Activated T-helper 17 cell treated with anti-CD3 and anti-CD28 coated beads, Interleukin-2, amount 50 U/mL, for 72 hours (primary cell): ENCODE results near the gene ARL15. TPM values are rescaled to one million over a fixed set of nuclear protein-coding genes. Genes with fewer than 3 reads are reported as not detected.
"Not testable (repeated sequence)": the region's sequence is repeated elsewhere in the genome, so short reads cannot be mapped to it uniquely, and the experiment has no call there.

Experiments used
- ATAC-seq: fragments of 150-1000 bp; cut with Tn5 transposase; replicated peaks from 2 replicates; pipeline ENCODE4 v1.10.0; 2021; ENCODE audit warnings: mild to moderate bottlenecking, moderate library complexity
- H3K27ac Mint-ChIP-seq: one replicate; pipeline ENCODE4 v1.8.0; 2022; ENCODE audit warnings: mixed read lengths
- H3K27me3 Mint-ChIP-seq: one replicate; pipeline ENCODE4 v1.8.0; 2022; ENCODE audit warnings: mixed read lengths
- H3K36me3 Mint-ChIP-seq: one replicate; pipeline ENCODE4 v1.8.0; 2022; ENCODE audit warnings: low read depth, mild to moderate bottlenecking, mixed read lengths
- H3K4me1 Mint-ChIP-seq: one replicate; pipeline ENCODE4 v1.8.0; 2022; ENCODE audit warnings: mixed read lengths
- H3K4me3 Mint-ChIP-seq: one replicate; pipeline ENCODE4 v1.8.0; 2022; ENCODE audit warnings: mild to moderate bottlenecking, mixed read lengths
- H3K9me3 Mint-ChIP-seq: one replicate; pipeline ENCODE4 v1.8.0; 2022; ENCODE audit warnings: mixed read lengths
- total RNA-seq, 2 donors: library from RNA; stranded (reverse); gene quantifications; one replicate each; pipeline ENCODE4 v1.2.3, GENCODE V29; 2022

ARL15 gene
- total RNA-seq, 2 donors from 2014 or later = 6.8 to 8.3 TPM

DNA sequence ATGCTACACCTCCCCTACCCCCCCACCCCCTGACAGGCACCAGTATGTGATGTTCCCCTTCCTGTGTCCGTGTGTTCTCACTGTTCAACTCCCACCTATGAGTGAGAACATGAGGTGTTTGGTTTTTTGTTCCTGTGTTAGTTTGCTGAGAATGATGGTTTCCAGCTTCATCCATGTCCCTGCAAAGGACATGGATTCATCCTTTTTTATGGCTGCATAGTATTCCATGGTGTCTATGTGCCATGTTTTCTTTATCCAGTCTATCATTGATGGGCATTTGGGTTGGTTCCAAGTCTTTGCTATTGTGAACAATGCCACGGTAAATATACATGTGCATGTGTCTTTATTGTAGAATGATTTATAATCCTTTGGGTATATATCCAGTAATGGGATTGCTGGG lies 328.1 kb downstream of the ARL15 start:
- H3K27ac Mint-ChIP-seq, H3K9me3 Mint-ChIP-seq, H3K4me3 Mint-ChIP-seq, H3K27me3 Mint-ChIP-seq, H3K36me3 Mint-ChIP-seq, H3K4me1 Mint-ChIP-seq, ATAC-seq: not testable (repeated sequence)

DNA sequence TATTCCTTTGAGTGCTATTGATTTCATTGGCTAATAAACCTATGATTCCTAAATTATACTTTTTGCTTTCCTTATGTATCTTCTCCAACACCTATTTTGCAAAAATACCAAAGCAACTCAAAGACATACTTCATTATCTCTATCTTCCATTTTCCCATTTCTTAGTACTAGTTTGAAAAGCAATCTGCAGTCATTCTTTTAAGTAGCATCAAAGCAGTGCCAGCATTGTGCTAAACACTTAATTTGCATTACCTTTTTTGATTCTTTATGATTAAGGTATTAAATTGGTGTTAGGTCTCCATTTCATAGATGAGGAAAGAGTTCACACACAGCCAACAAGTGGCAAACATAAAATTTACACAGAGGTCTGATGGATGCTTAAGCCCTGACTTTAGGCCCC lies 330.3 kb downstream of the ARL15 start:
- peaks cover 3% of the 10 kb centered on the region for H3K9me3 Mint-ChIP-seq
- H3K4me1 Mint-ChIP-seq = no peaks in the 10 kb centered on the region
- H3K4me3 Mint-ChIP-seq = no peak overlapping the region
- ATAC-seq = no peak
- H3K27ac Mint-ChIP-seq = no peak overlapping the region
- no peaks in the 10 kb centered on the region for H3K36me3 Mint-ChIP-seq
- no peaks in the 10 kb centered on the region for H3K27me3 Mint-ChIP-seq

DNA sequence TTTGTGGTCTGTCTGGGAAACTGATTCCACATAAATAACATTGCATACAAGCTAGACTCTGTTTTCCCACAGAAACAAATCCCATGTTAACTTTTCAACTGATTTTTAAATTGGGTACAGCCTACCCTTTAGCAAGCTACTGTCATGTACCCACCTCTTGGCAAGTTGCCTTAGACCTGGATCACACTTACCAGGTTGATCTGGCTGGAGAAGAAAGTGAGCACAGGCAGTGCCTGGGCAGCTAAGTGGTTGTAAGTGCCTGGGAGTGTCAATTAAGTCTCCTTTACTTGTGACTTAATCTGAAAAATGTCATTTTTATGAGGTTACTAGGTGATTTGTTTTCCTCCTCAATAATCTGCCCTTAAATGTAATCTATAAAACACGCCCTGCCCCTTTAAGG lies 336.4 kb downstream of the ARL15 start:
- no peak overlapping the region for H3K27ac Mint-ChIP-seq
- H3K36me3 Mint-ChIP-seq = no peaks in the 10 kb centered on the region
- no peaks in the 10 kb centered on the region for H3K4me1 Mint-ChIP-seq
- no peaks in the 10 kb centered on the region for H3K9me3 Mint-ChIP-seq
- H3K27me3 Mint-ChIP-seq = no peaks in the 10 kb centered on the region
- ATAC-seq = no peak
- no peak overlapping the region for H3K4me3 Mint-ChIP-seq

DNA sequence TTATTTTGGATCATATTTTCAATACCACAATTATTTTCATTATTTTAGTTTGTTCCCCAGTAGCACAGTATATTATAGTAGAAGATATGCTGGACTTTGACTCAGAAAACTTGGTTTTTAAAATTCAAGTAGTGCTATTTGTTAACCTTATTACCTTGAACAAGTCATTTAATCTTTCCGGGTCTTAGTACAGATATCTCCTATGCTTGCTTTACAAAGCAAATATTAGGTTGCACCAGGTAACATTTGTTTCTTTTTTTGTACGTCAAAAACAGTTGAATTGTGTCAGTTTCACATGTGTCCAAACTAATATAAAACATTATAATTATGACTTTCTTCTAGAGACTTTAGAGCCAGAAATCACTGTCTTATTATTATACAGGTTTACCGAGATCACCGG lies 338.1 kb downstream of the ARL15 start:
- ATAC-seq = no peak
- Mint-ChIP-seq H3K9me3 (no peaks in the 10 kb centered on the region), H3K36me3 (no peaks in the 10 kb centered on the region)

DNA sequence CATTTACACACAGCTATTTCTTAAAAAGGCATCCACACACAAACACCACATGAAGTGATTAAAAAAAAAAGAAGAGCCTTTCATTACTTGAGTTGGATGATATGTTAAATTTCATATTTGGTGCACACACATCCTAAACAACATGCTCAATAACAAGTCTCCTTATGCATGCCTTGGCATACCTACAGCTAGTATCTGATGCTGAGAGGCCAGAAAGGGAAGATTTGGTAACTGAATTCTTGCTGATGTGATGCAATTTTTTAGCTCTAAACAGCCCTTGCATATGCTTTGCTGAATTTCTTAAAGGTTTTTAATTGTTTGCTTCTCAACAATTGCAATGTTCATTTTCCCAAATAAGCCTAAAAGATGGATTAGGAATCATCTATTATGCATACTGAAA lies 338.8 kb downstream of the ARL15 start:
- H3K27ac Mint-ChIP-seq = no peak overlapping the region
- no peak overlapping the region for H3K4me3 Mint-ChIP-seq
- no peaks in the 10 kb centered on the region for H3K27me3 Mint-ChIP-seq

More for the DNA sequence above, 338.1 kb downstream of the ARL15 start:
- no peak overlapping the region for H3K4me3 Mint-ChIP-seq
- H3K27me3 Mint-ChIP-seq = no peaks in the 10 kb centered on the region
- no peaks in the 10 kb centered on the region for H3K4me1 Mint-ChIP-seq
- H3K27ac Mint-ChIP-seq = no peak overlapping the region

DNA sequence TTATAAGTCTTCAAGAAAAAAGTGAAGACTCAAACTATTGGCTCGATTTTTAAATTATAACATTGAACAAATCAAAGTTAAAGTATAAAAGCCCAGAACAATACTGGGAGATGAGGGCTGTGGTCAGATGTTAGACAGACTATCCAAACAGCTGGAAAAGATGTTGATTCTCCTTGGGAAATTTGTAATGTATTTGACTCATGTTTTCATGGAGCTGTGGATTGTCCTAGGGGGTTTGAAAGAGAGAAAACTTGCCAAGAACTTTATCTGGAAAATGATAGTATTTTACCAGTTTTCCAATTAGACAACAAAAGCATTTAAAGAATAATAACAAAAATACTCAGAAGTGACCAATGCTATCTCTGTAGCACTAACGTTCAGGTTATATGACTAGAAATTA lies 339.2 kb downstream of the ARL15 start:
- no peak for ATAC-seq
- H3K4me3 Mint-ChIP-seq = no peak overlapping the region
- H3K9me3 Mint-ChIP-seq = no peaks in the 10 kb centered on the region
- peaks cover 5% of the 10 kb centered on the region for H3K36me3 Mint-ChIP-seq
- no peaks in the 10 kb centered on the region for H3K27me3 Mint-ChIP-seq
- H3K27ac Mint-ChIP-seq = no peak overlapping the region
- no peaks in the 10 kb centered on the region for H3K4me1 Mint-ChIP-seq

More for the DNA sequence above, 338.8 kb downstream of the ARL15 start:
- Mint-ChIP-seq H3K4me1 (no peaks in the 10 kb centered on the region), H3K36me3 (peaks cover 1% of the 10 kb centered on the region), H3K9me3 (no peaks in the 10 kb centered on the region)
- no peak for ATAC-seq

DNA sequence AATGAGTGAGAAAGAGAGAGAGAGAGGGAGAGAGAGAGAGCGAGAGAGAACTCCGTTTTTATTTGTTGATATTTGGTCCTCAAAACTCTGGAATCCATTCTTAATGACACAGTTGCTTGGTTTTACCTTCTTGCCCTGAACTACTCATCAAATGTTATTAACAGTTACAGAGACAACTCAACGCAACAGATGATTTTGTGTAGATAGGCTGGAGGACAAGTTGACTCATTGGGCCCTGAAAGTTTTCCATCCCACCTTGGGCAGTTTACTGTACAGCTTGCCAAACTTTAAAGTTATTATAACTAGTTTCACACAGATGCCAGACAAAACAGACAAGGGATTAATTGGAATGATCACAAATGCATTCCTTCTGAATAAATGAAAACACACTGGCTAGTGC lies 339.9 kb downstream of the ARL15 start:
- no peak for ATAC-seq
- Mint-ChIP-seq H3K4me1 (no peaks in the 10 kb centered on the region), H3K9me3 (no peaks in the 10 kb centered on the region), H3K36me3 (peaks cover 11% of the 10 kb centered on the region), H3K27me3 (no peaks in the 10 kb centered on the region), H3K4me3 (no peak overlapping the region), H3K27ac (no peak overlapping the region)

DNA sequence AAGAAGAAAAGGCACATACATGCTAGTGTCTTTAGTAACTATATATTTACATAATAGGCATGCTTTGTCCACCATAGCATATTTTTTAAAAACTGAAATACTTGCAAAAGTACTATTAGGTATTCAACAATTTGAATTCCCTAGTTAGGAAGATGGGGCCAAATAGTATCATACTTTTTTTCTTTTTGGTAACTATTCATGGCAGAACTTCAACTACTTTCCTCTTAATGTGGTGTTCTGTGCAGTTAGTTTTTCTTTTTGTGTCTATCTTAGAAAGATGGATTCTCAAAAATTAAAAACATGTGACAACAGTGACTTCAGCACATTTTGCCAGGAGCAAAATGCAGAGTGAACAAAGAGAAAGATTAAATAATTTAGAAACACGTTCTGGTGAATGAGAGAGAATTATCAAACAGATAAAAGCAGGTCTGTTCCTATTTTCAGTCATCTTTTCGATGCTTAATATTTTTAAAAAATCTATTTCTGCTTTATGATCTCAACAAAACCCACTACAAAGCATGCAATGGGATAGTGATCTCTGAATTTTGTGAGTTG lies 341.1 kb downstream of the ARL15 start:
- no peak for ATAC-seq
- H3K4me3 Mint-ChIP-seq = no peak overlapping the region
- H3K27me3 Mint-ChIP-seq = no peaks in the 10 kb centered on the region
- H3K9me3 Mint-ChIP-seq = no peaks in the 10 kb centered on the region
- peaks cover 11% of the 10 kb centered on the region for H3K36me3 Mint-ChIP-seq
- H3K27ac Mint-ChIP-seq = no peak overlapping the region
- H3K4me1 Mint-ChIP-seq = no peaks in the 10 kb centered on the region

DNA sequence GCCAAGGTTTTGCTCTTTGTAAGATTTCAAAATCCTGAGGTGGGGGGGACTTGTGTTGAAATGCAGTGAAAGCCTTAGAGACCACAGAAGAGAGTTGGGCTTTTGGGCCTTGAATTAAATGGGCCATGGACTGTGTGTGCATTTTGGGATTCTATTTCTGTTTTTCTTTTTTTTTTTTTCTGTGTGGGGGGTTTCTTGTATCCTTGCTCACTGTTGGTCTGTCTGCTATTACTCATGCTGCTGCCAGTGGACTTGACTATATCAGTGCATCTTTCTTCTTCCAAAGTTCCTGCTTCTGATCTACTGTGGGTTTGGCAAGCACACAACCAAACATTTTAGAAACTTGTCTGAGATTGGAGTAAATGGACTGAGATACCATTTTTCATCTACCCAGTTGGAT lies 344.9 kb downstream of the ARL15 start:
- ATAC-seq = no peak
- no peaks in the 10 kb centered on the region for H3K4me1 Mint-ChIP-seq
- no peaks in the 10 kb centered on the region for H3K9me3 Mint-ChIP-seq
- H3K36me3 Mint-ChIP-seq = peaks cover 11% of the 10 kb centered on the region
- no peak overlapping the region for H3K27ac Mint-ChIP-seq
- no peaks in the 10 kb centered on the region for H3K27me3 Mint-ChIP-seq
- H3K4me3 Mint-ChIP-seq = no peak overlapping the region

DNA sequence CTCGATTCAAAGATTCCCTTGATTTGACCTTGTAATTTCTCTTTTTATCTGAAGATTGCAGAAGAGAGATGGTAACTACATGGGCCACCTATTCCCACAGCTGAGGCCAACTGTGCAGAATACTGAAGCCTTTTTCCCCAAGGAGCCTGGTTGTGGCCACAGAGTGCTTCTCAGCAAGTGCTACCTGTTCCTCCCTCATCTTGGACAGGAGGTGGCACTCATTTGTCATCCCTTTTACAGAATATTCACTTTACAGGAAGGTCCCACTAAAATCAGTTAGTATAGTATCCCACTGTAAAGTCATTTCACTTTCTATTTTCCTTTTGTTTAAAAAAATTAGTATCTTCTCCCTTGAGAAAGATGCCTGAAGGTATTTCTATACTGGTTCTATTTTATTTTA lies 346.4 kb downstream of the ARL15 start:
- Mint-ChIP-seq H3K9me3 (peaks cover 4% of the 10 kb centered on the region), H3K27me3 (no peaks in the 10 kb centered on the region), H3K4me1 (no peaks in the 10 kb centered on the region), H3K4me3 (no peak overlapping the region), H3K27ac (no peak overlapping the region), H3K36me3 (peaks cover 11% of the 10 kb centered on the region)
- ATAC-seq = no peak

DNA sequence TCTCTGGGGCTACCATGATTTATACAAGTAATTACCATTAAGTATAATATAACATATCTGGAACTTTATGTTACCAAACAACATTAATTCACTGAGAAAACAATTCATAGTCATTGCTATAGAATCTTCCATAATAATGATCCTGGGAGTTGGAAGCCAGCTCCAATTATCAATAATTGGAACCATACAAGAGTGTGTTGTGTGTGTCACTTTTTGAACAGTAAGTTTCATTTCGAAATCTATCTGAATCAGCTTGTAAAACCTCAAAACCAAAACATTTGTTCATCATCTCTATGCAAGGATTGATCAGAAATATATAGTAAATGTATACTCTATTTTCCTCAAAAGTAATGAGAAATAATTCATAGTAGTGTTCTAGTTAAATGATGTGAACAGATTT lies 348.1 kb downstream of the ARL15 start:
- Mint-ChIP-seq H3K9me3 (peaks cover 4% of the 10 kb centered on the region), H3K27me3 (no peaks in the 10 kb centered on the region), H3K4me1 (no peaks in the 10 kb centered on the region), H3K36me3 (peaks cover 12% of the 10 kb centered on the region), H3K4me3 (no peak overlapping the region), H3K27ac (no peak overlapping the region)
- no peak for ATAC-seq

DNA sequence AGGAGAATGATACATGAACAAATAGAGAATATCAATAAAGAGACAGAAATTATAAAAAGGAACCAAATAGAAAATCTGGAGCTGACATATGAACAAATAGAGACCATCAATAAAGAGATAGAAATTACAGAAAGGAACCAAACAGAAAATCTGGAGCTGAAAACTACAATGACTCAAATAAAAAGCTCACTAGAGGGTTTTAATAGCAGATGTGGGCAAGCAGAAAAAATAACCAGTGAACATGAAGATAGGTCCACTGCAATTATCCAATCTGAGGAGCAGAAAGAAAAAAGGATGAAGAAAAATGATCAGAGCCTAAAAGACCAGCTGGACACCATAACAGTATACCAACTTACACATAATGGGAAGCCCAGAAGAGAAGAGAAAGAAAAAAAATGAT lies 353.7 kb downstream of the ARL15 start:
- no peak overlapping the region for H3K4me3 Mint-ChIP-seq
- no peak for ATAC-seq
- H3K9me3 Mint-ChIP-seq = peaks cover 12% of the 10 kb centered on the region
- peaks cover 10% of the 10 kb centered on the region for H3K36me3 Mint-ChIP-seq
- H3K27me3 Mint-ChIP-seq = no peaks in the 10 kb centered on the region
- no peak overlapping the region for H3K27ac Mint-ChIP-seq
- H3K4me1 Mint-ChIP-seq = no peaks in the 10 kb centered on the region

DNA sequence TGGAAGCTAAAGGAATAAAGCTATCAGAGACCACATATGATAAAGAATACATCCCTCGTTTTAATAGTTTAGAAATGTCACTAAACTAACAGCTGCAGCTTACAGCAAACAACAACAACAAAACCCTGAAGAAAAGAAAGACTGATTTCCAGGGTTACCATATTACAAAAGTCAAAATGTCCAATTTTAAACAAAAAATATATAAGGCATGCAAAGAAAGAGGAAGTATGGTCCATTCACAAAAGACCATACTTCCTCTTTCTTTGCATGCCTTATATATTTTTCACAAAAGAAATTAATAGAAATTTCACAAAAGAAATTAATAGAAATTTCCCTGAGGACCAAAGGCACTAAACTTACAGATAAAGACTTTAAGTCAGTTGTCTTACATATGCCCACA lies 354.2 kb downstream of the ARL15 start:
- Mint-ChIP-seq H3K4me3 (no peak overlapping the region), H3K9me3 (peaks cover 12% of the 10 kb centered on the region), H3K27me3 (no peaks in the 10 kb centered on the region), H3K4me1 (no peaks in the 10 kb centered on the region), H3K27ac (no peak overlapping the region), H3K36me3 (peaks cover 10% of the 10 kb centered on the region)
- ATAC-seq = no peak

DNA sequence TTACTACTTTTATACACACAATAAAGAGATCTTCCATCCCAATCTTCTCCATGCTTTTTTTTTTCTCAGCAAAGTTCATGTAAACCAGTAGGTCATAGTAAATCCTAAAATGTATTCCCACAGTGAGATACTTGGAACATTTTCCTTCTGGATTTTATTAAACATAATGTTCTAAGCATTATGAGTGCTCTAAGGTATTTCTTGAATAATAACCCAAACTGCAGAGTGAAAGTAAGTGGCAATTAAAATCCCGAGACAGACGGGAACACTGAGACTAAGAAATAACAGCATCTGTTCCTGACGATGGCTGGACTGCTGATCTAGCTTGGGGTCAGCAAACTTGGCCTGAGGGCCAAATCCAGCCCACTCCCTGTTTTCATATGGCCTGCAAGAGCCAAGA lies 359.8 kb downstream of the ARL15 start:
- no peak for ATAC-seq
- Mint-ChIP-seq H3K27ac (no peak overlapping the region), H3K4me3 (no peak overlapping the region), H3K9me3 (no peaks in the 10 kb centered on the region), H3K27me3 (no peaks in the 10 kb centered on the region), H3K4me1 (no peaks in the 10 kb centered on the region), H3K36me3 (no peaks in the 10 kb centered on the region)

DNA sequence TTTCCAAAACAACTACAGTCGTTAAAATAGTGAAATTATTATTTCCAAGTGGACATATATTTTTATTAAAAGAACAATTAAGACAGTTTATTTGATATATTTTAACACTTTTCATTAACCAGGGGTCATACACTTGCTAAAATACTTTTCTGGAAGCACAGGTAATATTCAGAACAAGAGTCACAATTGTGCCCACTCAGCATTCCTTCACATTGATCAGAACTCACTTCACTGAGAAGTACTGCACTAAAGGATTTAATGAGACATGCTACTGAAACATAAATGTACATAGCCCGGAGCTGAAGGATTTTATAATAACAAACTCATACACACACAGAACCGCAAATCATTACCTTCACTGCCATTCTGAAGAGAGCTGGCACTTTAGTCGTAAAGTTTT lies 361.8 kb downstream of the ARL15 start:
- no peak for ATAC-seq
- H3K27me3 Mint-ChIP-seq = no peaks in the 10 kb centered on the region
- no peaks in the 10 kb centered on the region for H3K4me1 Mint-ChIP-seq
- H3K27ac Mint-ChIP-seq = no peak overlapping the region
- H3K9me3 Mint-ChIP-seq = no peaks in the 10 kb centered on the region
- peaks cover 5% of the 10 kb centered on the region for H3K36me3 Mint-ChIP-seq
- H3K4me3 Mint-ChIP-seq = no peak overlapping the region

DNA sequence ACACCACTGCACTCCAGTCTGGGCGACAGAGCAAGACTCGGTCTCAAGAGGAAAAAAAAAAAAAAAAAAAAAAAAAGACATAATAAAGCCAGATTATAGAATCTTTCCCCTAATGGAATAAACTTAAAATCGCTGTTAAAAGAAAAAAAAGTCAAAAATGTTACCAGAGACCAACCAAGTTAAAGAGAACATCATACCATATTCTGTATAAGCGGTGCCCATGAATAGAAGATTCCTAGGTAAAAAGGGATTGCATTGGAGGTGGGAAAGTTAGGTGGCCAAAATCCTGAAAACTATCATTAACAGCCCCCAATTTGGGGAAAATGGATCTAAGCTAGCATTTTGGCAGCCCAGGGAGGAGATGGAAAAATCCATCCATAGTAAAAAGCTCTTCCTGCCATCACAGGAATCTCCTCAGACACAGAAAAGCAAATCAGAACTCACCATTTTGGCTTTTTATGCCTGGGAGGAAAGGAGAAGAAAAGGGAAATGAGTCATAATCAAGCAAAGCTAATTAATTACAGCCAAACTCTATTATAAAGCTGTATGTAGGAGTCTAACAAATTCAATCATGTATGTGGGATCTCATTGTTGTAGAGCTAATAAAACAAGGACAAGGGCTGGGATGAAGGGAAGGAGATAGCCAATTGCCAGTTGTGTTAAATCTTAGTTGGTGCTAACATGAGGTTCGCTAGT lies 363.8 kb downstream of the ARL15 start:
- H3K27me3 Mint-ChIP-seq = no peaks in the 10 kb centered on the region
- no peak for ATAC-seq
- H3K27ac Mint-ChIP-seq = no peak overlapping the region
- H3K4me3 Mint-ChIP-seq = no peak overlapping the region
- H3K4me1 Mint-ChIP-seq = peaks cover 4% of the 10 kb centered on the region
- peaks cover 18% of the 10 kb centered on the region for H3K36me3 Mint-ChIP-seq
- no peaks in the 10 kb centered on the region for H3K9me3 Mint-ChIP-seq
